Suprapubic skin (tissue), 4 donors: ENCODE results near the gene AQP5. TPM values are rescaled to one million over a fixed set of nuclear protein-coding genes. Genes with fewer than 3 reads are reported as not detected.
A peak's percentile ranks its signal among the peaks of the same experiment; 100 is the strongest.

Experiments used
- DNase-seq, 2 donors: peaks; one replicate each; pipeline ENCODE4 v3.0.0-alpha.2; 2019; ENCODE audit warnings: low spot score in 2 of 2
- H3K27ac ChIP-seq: fragments of 200-600 bp; sonication (generic); one replicate; pipeline ENCODE4 v1.5.1; 2019
- H3K27me3 ChIP-seq: fragments of 200-600 bp; sonication (generic); one replicate; pipeline ENCODE4 v1.5.1; 2019
- H3K36me3 ChIP-seq: fragments of 200-600 bp; sonication (generic); one replicate; pipeline ENCODE4 v1.5.1; 2019
- H3K4me1 ChIP-seq: fragments of 200-600 bp; sonication (generic); one replicate; pipeline ENCODE4 v1.5.1; 2019
- H3K4me3 ChIP-seq: fragments of 200-600 bp; sonication (generic); one replicate; pipeline ENCODE4 v1.5.1; 2019; ENCODE audit warnings: mild to moderate bottlenecking
- H3K9me3 ChIP-seq: fragments of 200-600 bp; sonication (generic); one replicate; pipeline ENCODE4 v1.5.1; 2019
- EP300 ChIP-seq: sonication (generic); formaldehyde crosslinking; IDR thresholded peaks from one replicate; pipeline ENCODE4 v1.6.1; 2017; ENCODE audit warnings: antibody characterized with exemption
- POLR2A ChIP-seq, 2 donors: fragments of 450-650 bp; IDR thresholded peaks; one replicate each; pipeline ENCODE4 v1.6.1; 2017; ENCODE audit warnings: antibody characterized with exemption in 2 of 2, mild to moderate bottlenecking in 2 of 2, moderate library complexity in 2 of 2
- POLR2AphosphoS5 ChIP-seq, 3 donors: sonication (generic); formaldehyde crosslinking; IDR thresholded peaks; one replicate each; pipeline ENCODE4 v1.6.1; 2017; ENCODE audit warnings: antibody characterized with exemption in 3 of 3
- WGBS: methylation state at CpG from one replicate; pipeline ENCODE4 v1.1.5; 2018; 5-methylcytosine and 5-hydroxymethylcytosine counted together
- total RNA-seq, 4 donors: library from RNA; depleted of rRNA; stranded (reverse); fragments of >200 nt; gene quantifications; one replicate each; pipeline ENCODE4 v1.1.0, GENCODE V29; 2016
- TF ChIP-seq, protein P1 (sequence below), 2 donors: fragments of 200-600 bp in 1 of 2; fragments of 450-650 bp in 1 of 2; sonication (generic) in 1 of 2; IDR thresholded peaks; one replicate each; pipeline ENCODE4 v1.5.1; 2016 to 2019; ENCODE audit warnings: antibody characterized with exemption in 2 of 2, mild to moderate bottlenecking in 1 of 2, moderate library complexity in 1 of 2

The AQP5 gene
- total RNA-seq, result 100 to 1,000 TPM; 128 to 258 (median 196) TPM

DNA sequence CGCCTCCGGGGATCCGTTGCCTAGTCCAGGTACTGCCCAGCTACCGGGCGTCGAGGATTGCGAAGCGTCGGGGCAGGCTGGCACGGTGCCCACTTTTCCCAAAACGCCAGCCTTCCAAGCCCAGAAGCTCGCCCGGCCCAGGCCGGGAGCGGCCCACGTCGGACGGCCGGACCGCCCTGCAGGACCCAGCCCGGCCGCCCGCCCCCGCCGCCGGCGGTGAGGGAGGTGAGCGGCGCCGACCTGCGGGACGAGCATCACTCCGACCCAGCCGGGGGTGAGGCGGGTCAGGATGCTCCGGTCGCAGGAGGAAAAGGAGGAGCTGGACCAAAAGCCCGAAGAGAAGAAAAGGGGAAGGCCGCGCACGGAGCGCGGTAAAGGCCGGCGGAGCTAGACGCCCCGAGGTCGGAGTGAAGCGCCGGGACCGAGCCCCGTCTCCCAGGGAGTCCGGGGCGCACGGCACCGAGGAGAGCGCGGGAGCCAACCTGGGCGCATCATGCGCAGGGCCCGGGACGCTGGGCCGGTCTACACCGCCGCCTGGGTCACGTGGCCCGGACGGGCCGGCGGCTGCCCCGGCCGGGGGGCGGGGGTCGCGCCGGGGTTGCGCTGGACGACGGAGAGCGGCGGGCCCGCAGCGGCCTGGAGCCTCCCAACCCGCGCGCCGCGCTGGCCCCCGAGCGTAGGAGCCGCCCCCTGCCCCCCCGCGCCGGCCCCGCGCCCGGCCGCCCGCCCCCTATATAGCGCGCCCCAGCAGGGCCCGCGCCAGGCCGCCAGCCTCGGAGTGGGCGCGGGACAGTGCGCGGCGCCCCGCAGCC is at the start of gene AQP5:
Gene AQP5, plus strand, starts transcription at position 762 of the 812 bp plus-strand sequence. CDS start 146 bp downstream, outside the sequence.
- TF ChIP-seq POLR2AphosphoS5 (IDR thresholded peaks at IDR 0.05), result no peak
- TF ChIP-seq EP300, result no peak
- TF ChIP-seq POLR2A (IDR thresholded peaks at IDR 0.05), result no peak
- TF ChIP-seq, protein P1, sequence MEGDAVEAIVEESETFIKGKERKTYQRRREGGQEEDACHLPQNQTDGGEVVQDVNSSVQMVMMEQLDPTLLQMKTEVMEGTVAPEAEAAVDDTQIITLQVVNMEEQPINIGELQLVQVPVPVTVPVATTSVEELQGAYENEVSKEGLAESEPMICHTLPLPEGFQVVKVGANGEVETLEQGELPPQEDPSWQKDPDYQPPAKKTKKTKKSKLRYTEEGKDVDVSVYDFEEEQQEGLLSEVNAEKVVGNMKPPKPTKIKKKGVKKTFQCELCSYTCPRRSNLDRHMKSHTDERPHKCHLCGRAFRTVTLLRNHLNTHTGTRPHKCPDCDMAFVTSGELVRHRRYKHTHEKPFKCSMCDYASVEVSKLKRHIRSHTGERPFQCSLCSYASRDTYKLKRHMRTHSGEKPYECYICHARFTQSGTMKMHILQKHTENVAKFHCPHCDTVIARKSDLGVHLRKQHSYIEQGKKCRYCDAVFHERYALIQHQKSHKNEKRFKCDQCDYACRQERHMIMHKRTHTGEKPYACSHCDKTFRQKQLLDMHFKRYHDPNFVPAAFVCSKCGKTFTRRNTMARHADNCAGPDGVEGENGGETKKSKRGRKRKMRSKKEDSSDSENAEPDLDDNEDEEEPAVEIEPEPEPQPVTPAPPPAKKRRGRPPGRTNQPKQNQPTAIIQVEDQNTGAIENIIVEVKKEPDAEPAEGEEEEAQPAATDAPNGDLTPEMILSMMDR (IDR thresholded peaks at IDR 0.05), result no peak
- no peaks in the 10 kb centered on the region for H3K9me3 ChIP-seq
- H3K4me1 ChIP-seq, result peaks cover 21% of the 10 kb centered on the region
- H3K27ac ChIP-seq, result peak within 1 kb of the TSS; percentile 69
- peaks cover 45% of the 10 kb centered on the region for H3K27me3 ChIP-seq
- 8% methylated on average over 37 of the region's 111 CpGs for WGBS
- peak within 1 kb of the TSS; percentile 48 for H3K4me3 ChIP-seq
- no peaks in the 10 kb centered on the region for H3K36me3 ChIP-seq
- no peak for DNase-seq

DNA sequence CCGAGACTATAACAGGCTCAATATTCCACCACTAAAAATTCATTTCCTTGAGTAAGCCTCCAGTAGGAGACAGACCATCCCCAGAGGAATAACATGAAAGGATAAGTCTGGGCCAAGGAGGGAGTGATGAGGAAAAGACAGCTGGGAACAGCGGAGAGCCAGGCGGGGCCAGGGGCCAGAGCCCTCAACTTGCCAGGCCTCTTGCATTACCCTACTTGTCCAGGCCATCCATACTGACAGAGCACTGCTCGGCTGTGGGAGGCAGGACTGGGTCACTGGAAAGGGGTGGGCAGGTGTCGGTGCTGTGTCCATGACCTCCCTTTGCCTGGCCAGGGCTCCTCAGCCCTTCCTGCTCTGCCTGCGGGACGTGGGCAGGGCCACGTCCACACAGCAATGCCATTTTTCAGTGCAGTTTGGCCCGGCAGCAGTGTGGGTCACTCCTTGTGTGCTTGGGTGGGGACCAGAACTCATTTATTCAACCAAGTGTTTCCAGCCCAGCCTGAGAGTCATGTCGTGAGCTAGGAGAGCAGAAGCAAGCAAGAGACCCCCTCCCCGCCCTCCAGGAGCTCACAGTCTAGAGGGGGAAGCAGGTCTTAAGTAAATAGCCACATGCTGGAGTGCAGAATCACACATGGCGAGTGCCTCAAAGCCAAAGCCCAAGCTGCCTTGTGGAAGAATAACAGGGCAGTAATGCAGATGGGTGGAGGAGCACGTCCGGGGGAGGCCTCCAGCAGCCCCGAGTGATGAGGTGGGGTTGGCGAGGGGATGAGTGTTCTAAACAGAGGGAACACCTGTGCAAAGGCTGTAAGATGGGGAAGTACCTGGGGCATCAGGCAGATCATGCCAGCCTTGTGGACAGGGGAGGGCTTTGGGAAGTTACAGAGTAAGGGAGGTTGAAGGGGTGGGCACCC is 49.1 kb upstream of the AQP5 start:
- no peak for TF ChIP-seq EP300
- H3K36me3 ChIP-seq, result no peaks in the 10 kb centered on the region
- no peaks in the 10 kb centered on the region for H3K9me3 ChIP-seq
- WGBS, result 78% methylated on average over 16 of the region's 16 CpGs
- H3K27ac ChIP-seq, result no peak overlapping the region
- no peak overlapping the region for H3K4me3 ChIP-seq
- peaks cover 4% of the 10 kb centered on the region for H3K4me1 ChIP-seq
- DNase-seq, result peak in 1 of 2 donors; percentile 50
- H3K27me3 ChIP-seq, result no peaks in the 10 kb centered on the region

DNA sequence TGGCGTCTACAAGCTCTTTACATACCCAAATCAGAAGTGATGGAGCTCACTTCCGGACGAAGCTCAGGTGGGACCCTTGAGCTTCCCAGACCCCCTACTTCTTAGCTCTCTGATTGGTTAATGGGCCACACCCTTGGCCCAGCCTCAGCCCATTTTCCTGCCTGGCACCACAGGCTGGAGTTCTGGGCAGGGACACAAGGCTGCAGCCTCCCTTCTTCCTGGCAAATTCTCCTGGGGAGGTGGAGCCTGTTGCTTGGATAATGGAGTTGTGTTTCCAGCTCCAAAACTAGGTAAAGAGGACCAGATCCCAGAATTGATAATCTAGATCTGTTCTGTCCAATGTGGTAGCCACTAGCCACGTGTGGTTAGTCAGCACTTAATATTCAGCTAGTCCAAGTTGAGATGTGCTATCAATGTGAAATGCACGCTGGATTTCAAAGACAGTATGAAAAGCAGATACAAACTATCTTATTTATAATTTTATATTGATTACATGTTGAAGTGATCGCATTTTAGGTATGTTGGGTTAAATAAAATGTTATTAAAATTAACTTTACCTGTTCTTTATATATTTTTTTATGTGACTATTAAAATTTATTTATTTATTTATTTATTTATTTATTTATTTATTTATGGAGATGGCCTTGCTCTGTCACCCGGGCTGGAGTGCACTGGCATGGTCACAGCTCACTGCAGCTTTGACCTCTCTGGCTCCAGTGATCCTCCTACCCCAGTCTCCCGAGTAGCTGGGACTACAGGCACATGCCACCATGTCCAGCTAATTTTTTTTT is 45.3 kb upstream of the AQP5 start:
- Histone ChIP-seq H3K27me3 (no peaks in the 10 kb centered on the region), H3K27ac (no peak overlapping the region), H3K4me1 (no peaks in the 10 kb centered on the region)

DNA sequence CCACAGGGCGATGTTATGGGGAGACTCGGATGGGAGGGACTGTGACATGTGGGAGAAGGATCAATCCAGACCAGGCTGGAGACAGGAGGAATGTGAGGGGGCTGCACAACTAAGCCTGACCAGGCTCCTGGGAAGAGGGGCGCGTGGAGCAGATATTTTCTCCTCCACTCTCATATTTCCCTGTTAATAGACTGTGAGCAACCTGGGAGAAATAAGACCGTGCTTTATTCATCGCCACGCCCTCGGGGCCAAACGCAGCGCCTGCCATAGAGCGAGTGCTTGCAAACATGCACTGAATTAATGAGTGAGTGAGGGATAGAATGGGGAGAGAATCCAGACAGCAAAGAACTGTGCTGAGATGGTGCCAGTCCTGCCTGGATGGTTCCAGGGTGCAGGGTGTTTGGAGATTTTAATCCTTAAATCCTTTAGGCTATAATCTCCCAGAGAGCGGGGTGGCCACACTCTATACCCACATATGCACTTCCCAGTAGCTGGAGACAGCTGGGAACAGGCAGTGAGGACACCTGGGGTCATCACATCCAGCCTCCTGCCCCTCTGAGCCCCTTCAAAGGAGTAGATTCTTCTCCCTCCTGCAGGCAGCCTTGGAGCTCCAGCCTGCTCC is 44.4 kb upstream of the AQP5 start:
- Histone ChIP-seq H3K36me3 (no peaks in the 10 kb centered on the region), H3K4me3 (no peak overlapping the region), H3K4me1 (peaks cover 2% of the 10 kb centered on the region), H3K27me3 (no peaks in the 10 kb centered on the region), H3K27ac (no peak overlapping the region), H3K9me3 (no peaks in the 10 kb centered on the region)
- WGBS, result 59% methylated on average over 12 of the region's 12 CpGs
- DNase-seq, result peak in 1 of 2 donors; percentile 40
- TF ChIP-seq, protein P1 (IDR thresholded peaks at IDR 0.05), result no peak
- no peak for TF ChIP-seq POLR2A (IDR thresholded peaks at IDR 0.05)
- no peak for TF ChIP-seq EP300
- TF ChIP-seq POLR2AphosphoS5 (IDR thresholded peaks at IDR 0.05), result no peak

More for the DNA sequence above, 45.3 kb upstream of the AQP5 start:
- H3K9me3 ChIP-seq, result no peaks in the 10 kb centered on the region
- 71% methylated on average over 8 of the region's 8 CpGs for WGBS
- DNase-seq, result peak in 1 of 2 donors; percentile 31
- no peak overlapping the region for H3K4me3 ChIP-seq
- no peaks in the 10 kb centered on the region for H3K36me3 ChIP-seq
- TF ChIP-seq, protein P1 (IDR thresholded peaks at IDR 0.05), result no peak
- TF ChIP-seq POLR2AphosphoS5 (IDR thresholded peaks at IDR 0.05), result no peak
- TF ChIP-seq POLR2A (IDR thresholded peaks at IDR 0.05), result no peak
- TF ChIP-seq EP300, result no peak

DNA sequence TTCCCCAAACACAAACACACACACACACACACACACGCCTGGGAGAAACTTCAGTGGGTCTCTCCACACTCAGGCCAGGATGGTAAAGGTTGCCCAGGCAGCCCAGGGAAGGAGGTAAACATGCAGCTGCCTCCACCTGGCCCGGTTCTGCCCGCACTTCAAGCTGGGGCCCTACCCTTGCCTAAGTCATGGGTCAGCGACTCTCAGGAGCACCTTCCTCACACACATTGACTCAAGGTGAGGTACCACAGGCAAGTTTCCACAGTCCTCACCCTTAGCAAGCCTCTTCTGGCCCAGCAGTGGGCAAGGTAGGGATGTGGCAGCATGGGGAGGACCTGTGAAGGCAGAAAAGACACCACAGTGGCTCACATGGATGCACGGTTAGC is 43.9 kb upstream of the AQP5 start:
- no peaks in the 10 kb centered on the region for H3K27me3 ChIP-seq
- WGBS, result 90% methylated on average over 2 of the region's 5 CpGs
- no peak overlapping the region for H3K27ac ChIP-seq
- DNase-seq, result peak in 1 of 2 donors; percentile 33
- H3K9me3 ChIP-seq, result no peaks in the 10 kb centered on the region
- TF ChIP-seq POLR2A (IDR thresholded peaks at IDR 0.05), result no peak
- TF ChIP-seq, protein P1 (IDR thresholded peaks at IDR 0.05), result no peak
- no peak for TF ChIP-seq EP300
- TF ChIP-seq POLR2AphosphoS5 (IDR thresholded peaks at IDR 0.05), result no peak
- no peaks in the 10 kb centered on the region for H3K36me3 ChIP-seq
- H3K4me3 ChIP-seq, result no peak overlapping the region
- peaks cover 5% of the 10 kb centered on the region for H3K4me1 ChIP-seq
